Astrocyte of the spinal cord (primary cell): ENCODE measurements around the gene DOCK4.

Experiments used
- DNase-seq: peaks from one replicate; pipeline ENCODE4 v3.0.0; 2011; ENCODE audit warnings: low read depth, low spot score
- H3K4me3 ChIP-seq: 2 replicates; pipeline ENCODE4 v1.5.1; 2011; ENCODE audit warnings: low read depth, mild to moderate bottlenecking, low read length, moderate library complexity
- in situ Hi-C: cut with HindIII; loops from 2 replicates; pipeline ENCODE4 v1.10.0; 2017; ENCODE audit warnings: low sequenced_read_pairs
- TF ChIP-seq, protein P1 (sequence below): IDR thresholded peaks from 2 replicates; pipeline ENCODE4 v1.5.1; 2012; ENCODE audit warnings: low read depth, mild to moderate bottlenecking, low read length, inconsistent platforms

Gene DOCK4

DNA sequence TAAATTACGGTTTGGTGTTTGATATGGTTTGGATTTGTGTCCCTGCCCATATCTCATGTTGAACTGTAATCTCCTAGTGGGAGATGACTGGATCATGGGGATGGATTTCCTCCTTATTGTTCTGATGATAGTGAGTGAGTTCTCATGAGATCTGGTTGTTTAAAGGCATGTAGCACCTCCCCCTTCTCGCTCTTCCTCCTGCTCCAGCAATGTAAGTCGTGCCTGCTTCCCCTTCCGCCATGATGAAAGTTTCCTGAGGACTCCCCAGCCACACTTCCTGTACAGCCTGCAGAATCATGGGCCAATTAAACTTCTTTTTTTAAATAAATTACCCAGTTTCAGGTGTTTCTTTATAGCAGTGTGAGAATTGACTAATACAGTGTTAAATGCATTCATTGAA, 116.6 kb downstream of the DOCK4 start:
- no peak overlapping the region for H3K4me3 ChIP-seq
- TF ChIP-seq, protein P1, sequence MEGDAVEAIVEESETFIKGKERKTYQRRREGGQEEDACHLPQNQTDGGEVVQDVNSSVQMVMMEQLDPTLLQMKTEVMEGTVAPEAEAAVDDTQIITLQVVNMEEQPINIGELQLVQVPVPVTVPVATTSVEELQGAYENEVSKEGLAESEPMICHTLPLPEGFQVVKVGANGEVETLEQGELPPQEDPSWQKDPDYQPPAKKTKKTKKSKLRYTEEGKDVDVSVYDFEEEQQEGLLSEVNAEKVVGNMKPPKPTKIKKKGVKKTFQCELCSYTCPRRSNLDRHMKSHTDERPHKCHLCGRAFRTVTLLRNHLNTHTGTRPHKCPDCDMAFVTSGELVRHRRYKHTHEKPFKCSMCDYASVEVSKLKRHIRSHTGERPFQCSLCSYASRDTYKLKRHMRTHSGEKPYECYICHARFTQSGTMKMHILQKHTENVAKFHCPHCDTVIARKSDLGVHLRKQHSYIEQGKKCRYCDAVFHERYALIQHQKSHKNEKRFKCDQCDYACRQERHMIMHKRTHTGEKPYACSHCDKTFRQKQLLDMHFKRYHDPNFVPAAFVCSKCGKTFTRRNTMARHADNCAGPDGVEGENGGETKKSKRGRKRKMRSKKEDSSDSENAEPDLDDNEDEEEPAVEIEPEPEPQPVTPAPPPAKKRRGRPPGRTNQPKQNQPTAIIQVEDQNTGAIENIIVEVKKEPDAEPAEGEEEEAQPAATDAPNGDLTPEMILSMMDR: no peak
- in situ Hi-C loops: no loop called here
- no peak for DNase-seq

DNA sequence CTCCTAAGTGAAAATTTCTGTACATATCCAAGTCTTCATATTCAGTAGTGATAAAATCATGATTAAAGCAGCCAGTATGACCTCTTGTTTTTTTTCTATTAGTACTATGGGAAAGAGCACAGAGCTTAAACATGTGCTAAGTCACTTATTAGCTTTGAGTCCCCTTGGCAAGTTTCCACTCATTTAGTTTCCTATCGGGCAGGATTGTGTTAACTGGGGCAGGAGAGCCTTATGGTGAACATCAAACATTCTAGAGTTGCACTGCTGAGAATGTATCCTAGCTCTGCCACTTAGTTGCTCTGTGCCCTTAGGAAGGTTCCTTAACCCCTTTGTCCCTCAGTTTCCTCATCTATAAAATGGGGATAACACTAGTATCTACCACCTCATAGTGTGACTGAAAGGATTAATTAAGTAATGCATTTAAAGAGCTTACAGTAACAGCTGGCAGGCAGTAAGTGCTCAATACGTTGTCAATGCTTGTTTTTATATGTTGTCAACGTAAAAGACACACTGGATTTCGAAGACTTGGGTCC, 117.6 kb downstream of the DOCK4 start:
- TF ChIP-seq, protein P1: no peak
- no peak for DNase-seq
- no peak overlapping the region for H3K4me3 ChIP-seq
- in situ Hi-C loops: no loop called here

DNA sequence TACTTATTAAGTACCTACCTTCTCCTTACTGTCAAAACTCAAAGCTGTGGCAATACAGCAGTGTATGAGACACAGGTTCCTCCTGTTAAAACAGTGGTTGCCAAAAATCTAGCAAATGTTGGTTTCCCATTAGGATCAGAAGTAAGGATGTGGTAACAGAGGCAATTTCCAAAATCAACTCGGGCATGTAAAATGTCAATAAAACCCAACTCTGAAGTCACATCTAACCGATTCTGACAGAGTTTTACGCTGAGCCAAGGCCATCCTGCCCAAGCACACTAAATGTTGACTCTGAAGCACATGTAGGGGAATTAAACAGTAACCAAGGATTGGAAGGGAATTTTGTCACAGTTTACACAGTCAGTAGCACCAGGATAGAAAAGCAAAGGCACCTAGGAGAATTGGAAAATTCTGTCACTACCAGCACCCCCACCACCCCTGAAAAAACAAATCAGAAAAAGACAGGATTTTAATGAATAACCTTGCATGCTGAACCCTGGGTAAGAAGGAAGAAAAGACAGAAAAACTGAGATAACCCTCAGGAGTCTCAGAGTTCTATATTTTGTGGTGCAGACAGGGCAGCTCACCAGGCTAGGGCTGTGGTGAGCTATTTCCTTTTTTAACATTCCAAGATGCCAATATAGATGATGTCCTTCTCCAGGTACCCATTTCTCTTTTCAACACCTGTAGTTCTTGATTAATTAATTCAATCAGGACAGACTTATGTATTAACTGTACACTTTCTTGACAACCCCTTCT, 119.5 kb downstream of the DOCK4 start:
- no peak overlapping the region for H3K4me3 ChIP-seq
- in situ Hi-C loops: no loop called here
- TF ChIP-seq, protein P1: no peak
- DNase-seq: no peak

DNA sequence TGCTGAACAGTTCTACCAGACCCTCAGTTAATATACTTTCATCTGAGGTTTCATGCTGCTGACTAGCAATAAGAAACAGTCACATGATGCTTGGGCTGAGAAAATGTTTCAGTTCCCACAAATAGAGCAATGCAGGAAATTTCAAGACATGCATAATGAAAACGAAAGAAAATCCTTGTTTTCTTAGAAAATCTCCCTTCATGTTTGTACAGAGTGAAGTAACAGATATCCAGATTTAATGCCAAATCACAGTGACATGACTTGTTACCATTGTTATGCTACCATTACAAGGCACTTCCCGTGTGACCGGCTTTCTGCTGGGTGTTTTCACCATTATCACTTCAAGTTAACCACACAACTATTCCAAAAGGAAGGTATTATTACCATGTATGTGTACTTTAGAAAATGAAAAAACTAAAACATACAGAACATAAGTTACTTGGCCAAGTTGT, 121.7 kb downstream of the DOCK4 start:
- in situ Hi-C loops: no loop called here

DNA sequence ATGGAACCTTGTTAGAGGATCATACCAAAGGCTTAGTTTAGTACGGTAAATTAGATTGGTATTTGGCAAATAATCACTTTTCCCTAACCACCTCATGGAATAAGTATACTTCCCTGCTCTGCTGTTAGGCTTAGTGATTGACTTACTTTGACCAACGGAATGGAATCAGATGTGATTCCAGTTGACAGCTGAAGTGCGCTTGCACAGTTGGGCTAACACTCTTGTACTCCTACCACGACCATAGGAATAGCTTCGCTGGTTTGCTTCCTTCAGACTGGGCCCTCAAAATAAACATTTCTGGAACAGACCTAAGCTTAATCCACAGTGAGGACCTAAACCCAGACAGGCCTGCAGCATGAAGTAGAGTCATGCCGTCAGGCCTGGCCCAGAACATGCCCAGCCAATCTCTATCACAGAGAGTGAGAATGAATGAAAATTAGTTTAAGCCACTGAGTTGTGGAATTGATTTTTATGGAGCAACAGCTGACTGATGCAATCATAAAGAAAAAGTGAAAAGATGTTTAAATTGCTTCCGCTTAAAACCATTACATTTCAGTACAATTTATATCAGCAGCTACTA, 122.3 kb downstream of the DOCK4 start:
- H3K4me3 ChIP-seq: no peak overlapping the region
- in situ Hi-C loops: no loop called here
- TF ChIP-seq, protein P1: no peak
- DNase-seq: no peak

More for the DNA sequence above, 121.7 kb downstream of the DOCK4 start:
- H3K4me3 ChIP-seq: no peak overlapping the region
- TF ChIP-seq, protein P1: no peak
- peak; percentile 80 for DNase-seq

DNA sequence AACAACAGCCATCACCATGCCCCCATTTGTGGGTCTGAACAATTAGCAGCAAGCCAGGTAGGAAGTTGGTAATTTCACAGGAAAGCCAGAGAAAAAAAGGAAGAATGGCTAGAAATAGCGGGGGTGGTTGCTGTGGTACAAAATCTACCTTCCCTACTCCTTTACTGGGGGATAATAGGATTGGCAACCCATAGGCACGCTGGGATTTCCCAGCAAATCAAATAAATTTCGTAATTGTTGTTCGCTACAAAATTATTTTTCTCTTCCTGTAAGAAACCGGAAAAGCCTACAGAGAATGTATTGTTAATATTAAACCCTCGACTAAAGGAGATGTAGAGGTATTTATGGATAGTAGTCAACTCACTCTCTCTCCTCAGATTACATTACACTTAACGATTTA, 123.9 kb downstream of the DOCK4 start:
- DNase-seq: no peak
- TF ChIP-seq, protein P1: no peak
- in situ Hi-C loops: no loop called here
- no peak overlapping the region for H3K4me3 ChIP-seq
